HG03135 (cell line): ENCODE results near the gene CATSPER4.

Experiments
- ATAC-seq: cut with Tn5 transposase; IDR thresholded peaks from one replicate; pipeline ENCODE4 v1.9.1; 2021; ENCODE audit warnings: mild to moderate bottlenecking, moderate library complexity; ENCODE audit not compliant: unreplicated experiment

Gene CATSPER4

DNA sequence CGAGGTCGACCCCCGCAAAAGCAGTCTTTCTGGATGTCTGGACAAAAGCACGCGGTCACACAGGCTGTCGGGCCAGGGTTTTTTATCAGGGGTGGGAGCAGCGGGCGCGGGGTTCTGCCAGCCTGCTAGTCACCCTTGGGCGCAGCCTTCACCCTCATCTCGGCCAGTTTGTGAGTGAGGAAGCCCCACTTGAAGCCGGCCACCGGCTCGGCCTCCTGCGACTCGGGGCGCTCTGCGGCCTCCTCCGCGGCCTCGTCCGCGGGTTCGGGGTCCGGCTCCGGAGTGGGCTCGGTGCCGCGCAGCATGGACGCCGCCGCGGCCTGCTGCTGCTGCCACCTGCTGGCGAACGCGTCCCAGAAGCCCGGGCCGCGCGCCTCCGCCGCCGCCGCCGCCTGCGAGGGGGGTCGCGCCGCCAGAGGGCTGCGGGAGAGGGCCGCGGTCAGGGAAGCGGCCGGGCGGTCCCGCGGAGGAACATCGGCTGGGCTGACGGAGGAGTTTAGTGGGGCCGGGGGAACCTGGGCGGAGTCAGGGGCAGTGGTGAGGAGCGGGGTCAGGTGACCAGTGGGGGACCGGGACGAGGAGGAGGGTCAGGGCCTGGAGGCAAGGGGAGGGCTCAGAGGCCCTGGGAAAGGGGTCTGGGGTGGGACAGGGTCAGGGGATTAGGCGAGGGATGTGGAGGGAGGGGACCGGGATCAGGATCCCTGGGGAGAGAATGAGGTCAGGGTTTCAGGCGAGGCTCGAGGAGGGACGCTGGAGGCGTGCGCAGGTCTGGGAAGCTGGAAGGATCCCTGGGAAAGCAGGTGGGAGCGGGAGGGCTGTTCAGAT lies 26.2 kb upstream of the CATSPER4 start:
- no peak for ATAC-seq

DNA sequence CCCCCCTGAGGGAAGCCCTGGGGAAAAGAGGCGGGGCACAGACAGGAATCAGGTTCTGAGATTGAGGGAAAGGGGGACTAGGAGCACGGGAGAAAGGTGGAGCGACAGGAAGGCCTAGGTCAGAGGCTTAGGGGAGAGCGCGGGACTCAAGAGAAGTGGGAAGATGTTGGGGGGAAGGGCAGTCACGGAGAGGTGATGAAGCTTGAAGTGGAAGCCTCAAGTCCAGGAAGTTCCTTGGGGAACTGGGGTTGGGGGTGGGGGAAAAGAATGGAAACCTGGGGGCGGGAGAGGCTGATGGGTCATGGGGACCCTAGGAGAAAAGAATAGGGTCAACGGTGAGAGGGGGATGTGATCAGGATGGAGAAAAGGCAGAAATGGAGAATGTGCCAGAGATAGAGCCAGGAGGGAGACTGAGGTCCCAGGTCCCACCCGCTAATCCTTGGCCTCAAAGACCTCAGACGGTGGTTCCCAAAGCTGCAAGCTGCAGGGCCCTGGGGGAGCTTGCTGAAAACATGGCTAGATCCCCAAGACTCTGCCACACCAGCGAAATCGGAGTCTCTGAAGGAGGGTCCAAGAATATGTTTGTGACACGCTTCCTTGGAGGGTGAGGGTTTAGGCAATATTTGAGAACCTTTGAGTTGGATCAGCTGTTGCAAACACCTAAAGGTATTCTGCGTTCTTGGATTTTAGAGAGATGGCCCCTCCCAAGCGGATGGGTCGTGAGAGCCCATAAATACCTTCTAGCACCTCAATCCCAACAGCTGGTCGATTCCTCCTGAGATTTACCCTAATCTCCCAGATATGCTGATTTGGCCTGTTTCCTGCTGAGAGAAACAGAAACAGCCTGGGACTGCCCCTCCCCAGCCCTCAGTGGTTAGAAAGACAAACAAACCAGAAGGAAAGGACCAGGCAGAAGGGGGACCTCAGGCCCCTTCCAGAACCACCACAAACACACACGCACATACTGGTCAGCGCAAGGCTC lies 25.2 kb upstream of the CATSPER4 start:
- no peak for ATAC-seq

DNA sequence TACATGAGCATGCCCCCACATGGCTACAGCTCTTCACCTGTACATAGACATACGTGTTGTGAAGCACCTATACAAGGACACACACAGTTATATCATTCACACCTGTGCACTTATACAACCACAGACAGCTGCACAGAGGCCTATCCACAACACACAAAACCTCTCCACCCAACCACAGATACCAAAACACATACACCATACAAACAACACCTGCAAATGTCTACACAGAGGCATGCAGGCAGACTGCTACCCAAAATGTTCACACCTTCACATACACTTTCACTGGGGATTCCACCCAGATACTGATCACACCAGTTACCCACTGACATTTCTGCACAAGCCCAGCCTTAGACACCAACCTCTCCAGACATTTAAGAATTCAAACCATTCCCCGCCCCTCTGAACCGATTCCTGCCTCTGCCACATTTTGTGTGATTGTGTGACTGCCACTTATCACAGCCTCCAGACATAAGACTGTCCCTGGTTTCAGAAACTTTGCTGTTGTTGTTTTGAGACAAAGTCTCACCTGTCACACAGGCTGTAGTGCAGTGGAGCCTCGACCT lies 23.6 kb upstream of the CATSPER4 start:
- no peak for ATAC-seq

DNA sequence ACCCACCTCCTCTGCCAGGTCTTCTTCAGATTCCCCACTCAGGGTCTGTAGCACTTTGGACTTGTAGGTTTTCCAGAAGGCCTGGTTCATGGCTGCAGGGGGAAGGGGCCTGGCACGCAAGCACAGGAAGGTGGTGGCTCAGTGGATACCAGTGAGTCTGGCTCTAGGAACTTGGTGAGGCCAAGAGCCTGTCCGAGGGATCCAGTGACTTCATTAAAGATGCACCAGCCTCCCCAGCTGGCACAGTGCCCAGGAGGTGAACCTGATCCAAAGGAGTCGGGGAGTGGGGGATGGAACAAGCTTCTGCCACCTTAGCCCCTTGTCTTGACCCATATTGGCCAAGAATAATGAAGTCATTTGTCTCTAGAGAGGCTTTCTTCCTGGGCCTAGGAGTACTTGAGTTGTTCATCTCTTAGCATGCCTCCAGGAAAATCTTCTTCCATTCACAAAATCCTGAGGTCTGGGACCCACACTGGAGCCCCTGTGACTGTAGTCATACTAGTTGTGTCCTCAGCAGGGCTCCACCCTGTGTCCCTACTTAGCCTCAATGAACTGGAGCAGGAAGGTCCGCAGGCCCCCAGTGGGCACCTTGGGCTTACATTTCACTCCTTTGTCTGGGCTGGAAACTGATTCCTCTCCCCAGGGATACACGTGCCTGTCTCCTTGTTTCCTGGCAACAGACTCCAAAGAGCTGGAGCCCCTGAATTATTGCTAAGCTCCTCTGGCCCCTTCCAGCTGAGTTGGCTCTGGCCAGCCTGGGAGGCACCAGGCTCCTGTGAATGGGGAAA lies 21.8 kb upstream of the CATSPER4 start, which contains the start of gene C1orf232:
C1orf232 (minus strand) TSS at position 554 of the 788 bp plus-strand sequence; CDS start at position 90, 464 bp downstream.
- ATAC-seq = no peak

DNA sequence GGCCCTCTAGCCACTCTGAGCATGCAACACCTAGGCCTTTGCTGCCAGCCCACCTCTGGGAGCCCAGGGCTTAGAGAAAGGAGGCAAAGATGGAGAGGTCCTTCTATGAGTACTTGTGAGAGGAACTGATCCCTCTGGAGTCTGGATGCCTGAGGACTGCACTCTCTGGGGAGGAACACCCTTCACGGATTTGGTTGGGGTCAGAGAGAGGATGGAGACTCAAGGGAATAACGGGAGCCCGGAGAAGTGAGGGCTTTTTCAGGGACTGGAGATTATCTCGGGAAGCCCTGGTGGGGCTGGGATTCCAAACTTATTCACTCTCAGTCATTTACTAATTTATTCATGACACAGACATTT lies 21.2 kb upstream of the CATSPER4 start:
- ATAC-seq = no peak

DNA sequence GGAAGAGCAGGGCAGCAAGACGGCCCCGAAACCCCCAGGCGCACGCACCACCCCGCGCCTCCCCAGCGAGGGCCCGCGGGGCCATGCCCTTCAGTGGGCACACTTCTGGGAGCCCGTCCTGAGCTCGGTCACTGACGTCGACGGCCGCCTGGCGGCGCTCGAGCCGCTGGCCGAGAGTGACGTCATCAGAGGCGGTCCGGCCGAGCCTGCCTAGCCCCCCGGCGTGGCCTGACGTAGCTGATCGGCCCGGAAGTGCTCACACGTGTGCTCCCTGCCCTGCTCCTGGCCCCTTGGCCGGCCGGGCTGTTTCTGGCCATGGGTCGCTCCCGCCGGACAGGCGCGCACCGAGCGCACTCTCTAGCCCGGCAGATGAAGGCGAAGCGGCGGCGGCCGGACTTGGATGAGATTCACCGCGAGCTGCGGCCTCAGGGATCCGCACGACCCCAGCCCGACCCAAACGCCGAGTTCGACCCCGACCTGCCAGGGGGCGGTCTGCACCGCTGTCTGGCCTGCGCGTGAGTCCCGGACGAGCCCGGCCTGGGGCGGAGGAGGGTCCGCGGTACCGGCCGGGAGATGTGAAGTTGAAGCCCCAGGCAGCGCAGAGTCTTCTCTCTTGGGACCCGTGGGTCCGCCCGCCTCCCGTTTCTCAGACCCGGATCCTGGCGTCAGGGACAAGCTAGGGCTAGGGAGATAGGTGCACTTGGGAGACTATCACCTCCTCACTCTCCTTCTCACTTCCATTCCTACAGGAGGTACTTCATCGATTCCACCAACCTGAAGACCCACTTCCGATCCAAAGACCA lies 20.5 kb upstream of the CATSPER4 start, which contains the start of gene ZNF593:
ZNF593 (plus strand) TSS at position 240 of the 803 bp plus-strand sequence; CDS start at position 316, 76 bp downstream.
- ATAC-seq = peak; percentile 93

DNA sequence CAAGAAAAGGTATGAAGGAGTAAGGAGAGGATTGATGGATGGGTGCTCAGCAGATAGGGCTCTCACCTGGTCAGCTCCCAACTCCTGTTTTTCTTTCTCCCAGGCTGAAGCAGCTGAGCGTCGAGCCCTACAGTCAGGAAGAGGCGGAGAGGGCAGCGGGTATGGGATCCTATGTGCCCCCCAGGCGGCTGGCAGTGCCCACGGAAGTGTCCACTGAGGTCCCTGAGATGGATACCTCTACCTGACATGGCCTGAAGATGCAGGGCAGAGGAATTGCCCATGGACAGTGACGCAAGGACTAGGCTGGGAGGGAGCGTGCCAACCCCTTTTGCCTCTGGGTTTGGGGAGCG lies 20.0 kb upstream of the CATSPER4 start:
- ATAC-seq = no peak

DNA sequence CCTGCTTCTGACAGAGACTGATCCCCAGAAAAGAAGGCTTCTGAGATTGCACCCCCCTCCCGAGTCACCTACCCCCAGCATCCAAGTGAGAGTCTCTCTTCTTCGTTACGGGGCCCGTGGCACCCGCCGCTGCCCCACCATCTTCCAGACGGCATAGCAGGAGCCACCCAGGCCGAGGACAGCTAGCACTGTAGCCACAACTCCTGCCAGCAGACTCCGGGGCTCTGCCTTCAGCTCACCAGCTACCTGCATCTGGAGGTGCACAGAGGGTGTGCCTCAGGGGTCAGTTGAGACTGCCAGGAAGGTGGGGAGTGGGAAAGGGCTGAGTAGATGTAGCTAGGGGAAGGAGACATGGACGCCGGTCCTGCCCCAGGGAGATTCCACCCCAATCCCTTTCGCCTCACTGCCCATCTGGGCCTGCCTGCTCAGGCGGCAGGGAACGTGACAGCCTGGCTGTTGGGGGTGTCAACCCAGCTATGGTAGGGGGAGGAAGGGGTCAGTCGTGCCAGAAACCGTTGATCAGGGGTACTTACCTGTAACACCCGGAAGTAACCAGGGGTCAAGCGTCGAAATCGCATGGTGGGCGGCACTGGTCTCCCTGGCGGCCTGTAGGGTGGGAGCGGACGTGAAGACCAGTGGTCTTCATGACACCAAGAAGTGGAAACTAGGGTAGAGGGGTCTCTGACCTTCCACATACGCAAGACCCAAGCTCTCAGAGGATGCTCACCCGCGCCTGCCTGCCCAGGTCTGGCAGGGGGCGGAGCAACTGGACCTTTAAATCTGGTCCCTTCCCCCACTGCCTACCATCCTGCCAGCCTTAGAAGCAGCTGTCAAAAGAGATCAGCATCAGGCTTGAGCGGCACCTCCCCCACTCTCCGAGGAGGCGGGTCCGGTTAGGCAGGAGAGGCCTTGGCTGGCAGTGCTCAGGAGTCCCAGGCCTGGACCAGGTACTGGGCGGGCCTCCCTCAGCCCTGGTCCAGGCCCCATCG lies 19.0 kb upstream of the CATSPER4 start, which contains the start of gene ZNF593OS:
ZNF593OS (minus strand) TSS at position 749 of the 989 bp plus-strand sequence; CDS start at position 578, 171 bp downstream.
- no peak for ATAC-seq

DNA sequence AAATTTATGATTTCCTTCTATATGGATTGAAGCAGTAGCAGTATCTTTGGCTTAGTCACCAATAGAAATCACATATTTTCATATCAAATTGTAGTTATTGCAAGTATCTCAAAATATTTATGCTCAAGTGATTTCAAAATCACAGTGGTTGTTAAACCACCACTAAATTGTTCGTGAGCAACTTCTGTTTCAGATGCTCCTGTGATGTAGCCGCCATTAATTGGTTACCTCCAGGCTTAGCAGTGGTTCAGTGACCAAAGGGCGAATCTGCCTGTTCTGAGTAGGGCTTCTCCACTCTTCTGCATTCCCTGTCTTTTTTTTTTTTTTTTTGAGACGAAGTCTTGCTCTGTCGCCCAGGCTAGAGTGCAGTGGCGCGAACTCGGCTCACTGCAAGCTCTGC lies 15.1 kb upstream of the CATSPER4 start:
- no peak for ATAC-seq

DNA sequence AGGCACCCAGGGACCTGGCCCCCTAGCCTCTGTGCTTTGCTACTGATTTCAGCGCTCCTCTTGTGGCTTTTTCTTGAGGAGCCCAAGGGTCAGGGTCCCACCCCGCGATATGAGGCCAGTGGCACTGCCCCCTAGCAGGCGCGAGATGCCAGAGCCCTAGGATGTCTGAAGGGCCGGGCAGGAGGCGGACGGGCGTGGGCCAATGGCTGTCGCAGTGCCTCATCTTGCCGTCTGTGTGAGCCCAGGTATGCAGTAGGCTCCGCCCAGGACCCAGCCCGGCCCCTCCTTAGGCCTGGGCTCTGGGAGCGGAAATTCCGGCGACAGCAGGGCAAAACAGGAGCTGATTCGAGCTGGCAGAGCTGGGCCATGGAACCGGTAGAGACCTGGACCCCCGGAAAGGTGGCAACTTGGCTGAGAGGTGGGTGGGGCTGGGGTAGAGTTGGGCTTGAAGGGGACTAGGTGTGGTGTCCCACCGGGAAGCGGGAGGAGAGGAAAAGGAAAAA lies 13.2 kb upstream of the CATSPER4 start, which contains the start of gene CNKSR1:
CNKSR1 (plus strand) TSS at position 310 of the 503 bp plus-strand sequence; CDS start at position 367, 57 bp downstream.
- ATAC-seq = no peak

DNA sequence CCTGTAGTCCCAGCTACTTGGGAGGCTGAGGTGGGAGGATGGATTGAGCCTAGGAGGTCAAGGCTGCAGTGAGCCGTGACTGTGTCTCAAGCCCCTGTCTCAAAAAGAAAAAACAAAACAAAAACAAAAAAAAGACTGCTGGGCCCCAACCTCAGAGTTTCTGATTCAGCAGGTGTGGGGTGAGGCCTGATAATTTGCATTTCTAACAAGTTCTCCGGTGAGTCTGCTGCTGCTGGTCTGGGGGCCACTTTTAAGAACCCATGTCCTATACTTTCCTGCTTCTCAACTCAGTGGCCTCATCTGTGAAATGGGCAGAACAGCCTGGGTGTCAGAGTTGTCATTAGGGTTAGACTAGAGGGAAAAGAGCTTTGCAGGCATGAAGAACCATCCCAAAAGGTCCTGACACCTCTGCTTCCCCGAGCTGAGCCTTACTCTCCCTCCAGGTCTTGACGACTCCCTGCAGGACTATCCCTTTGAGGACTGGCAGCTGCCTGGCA lies 10.3 kb upstream of the CATSPER4 start:
- no peak for ATAC-seq

DNA sequence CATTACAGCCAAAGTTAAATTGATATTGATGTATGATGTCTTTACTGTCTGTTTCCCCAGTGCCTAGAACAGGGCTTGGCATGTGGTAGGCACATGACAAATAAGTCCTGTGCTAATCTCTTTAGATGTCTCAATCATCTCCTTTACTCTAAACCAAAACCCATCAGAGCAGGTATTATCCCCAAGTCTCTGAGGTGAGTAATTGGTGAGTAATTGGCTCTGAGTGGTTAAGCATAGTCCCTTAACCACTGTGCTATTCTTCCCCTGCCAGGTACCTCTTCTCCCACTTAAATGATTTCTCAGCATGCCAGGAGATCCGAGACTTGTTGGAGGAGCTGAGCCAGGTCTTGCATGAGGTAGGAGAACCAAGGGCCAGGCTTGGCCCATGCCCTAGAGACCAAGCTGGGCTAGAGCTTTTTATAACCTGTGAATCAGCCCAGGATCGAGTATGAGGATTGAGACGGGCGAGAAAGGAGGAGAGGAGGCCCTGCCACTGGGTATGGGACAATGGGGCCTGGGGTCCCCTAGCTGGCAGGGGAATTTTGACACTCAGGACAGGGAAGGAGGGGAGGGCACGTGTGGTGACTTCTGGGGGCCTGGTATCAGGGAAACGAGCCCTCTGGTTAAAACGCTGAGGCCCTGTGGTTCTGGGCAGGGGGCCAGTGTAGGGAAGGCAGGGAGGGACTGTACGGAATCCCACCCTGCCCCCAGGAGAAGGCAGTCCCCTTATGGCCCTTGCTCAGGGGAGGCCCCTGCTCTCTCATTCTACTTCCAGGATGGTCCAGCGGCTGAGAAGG lies 8.6 kb upstream of the CATSPER4 start:
- ATAC-seq = no peak

DNA sequence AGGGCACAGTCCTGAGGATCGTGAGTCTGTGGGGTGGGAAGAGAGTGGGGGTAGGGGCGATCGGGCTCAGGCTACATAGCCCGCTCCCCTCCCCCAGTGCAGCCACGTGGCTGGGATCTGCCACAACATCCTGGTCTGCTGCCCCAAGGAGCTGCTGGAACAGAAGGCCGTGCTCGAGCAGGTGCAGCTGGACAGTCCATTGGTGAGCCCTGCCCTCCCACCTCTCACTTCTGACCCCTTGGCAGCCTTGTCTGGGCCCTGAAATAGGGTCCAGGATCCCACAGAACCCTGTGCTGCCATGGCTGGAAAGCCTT lies 8.1 kb upstream of the CATSPER4 start:
- no peak for ATAC-seq

DNA sequence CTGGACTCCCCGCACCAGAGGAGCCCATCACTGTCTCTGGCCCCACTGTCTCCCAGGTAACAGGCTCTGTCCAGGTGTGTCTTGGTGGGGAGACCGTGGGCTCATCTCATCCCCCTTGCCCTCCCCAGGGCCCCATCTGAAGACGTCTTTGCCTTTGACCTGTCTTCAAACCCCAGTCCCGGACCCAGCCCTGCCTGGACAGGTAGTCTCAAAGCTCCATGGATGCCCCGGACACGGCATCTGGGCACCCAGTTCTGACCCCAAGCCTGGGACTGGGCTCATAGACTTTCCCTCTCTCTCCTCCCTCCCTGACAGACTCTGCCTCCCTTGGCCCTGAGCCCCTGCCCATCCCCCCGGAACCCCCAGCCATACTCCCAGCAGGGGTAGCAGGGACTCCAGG lies 6.3 kb upstream of the CATSPER4 start:
- ATAC-seq = no peak

DNA sequence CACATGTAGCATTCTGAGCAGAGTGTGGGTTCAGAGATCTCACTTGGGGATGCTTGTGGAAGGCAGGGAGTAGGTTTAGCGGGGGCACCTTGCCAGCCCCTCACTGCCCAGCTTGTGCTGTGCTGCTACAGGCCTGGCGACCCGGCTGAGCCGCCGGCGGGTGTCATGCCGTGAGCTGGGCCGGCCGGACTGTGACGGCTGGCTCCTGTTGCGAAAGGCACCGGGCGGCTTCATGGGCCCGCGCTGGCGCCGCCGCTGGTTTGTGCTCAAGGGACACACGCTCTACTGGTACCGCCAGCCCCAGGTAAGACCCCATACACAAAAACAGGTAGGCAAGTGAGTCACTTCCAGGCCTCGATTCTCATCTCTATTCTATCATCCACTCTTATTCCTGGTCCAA lies 5.5 kb upstream of the CATSPER4 start:
- no peak for ATAC-seq

DNA sequence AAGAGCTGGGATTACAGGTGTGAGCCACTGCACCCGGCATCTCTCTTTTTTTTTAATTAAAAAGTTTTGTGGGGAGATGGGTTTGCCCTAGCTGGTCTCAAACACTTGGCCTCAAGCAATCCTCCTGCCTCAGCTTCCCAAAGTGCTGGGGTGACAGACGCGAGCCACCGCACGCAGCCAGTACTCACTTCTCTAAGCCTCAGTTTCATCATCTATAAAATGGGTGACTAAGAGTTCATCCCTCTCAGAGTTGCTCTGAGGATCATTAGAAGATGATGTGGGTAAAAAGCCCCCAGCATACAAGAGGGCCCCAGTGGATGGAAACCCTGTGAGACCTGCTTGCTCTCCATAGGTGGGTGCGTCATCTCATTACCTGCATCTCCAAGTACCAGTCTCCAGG lies 2.5 kb upstream of the CATSPER4 start:
- ATAC-seq = no peak

DNA sequence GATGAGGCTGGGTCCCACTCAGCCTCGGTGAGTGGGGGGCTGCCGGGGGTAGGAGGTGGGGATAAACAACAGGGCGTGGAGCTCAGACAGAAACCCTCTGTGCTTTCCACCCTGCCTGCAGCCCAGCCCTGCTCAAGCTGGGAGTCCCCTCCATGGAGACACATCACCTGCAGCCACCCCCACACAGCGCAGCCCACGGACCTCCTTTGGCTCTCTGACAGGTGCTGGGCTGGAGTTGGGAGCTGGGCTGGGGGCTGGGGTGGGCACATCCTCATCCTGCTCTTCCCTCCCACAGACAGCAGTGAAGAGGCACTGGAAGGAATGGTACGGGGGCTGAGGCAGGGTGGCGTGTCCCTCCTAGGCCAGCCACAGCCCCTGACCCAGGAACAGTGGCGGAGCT lies 1.9 kb upstream of the CATSPER4 start:
- no peak for ATAC-seq
